NCI-H187 (cell line): ENCODE data around the gene SLC9B1.
"Not testable (repeated sequence)": the region's sequence is repeated elsewhere in the genome, so short reads cannot be mapped to it uniquely, and the experiment has no call there.

Experiments
- DNase-seq, 2 experiments: peaks; one replicate each; lab custom pipeline; 2025; lab: John Stamatoyannopoulos, UW

SLC9B1 gene

DNA sequence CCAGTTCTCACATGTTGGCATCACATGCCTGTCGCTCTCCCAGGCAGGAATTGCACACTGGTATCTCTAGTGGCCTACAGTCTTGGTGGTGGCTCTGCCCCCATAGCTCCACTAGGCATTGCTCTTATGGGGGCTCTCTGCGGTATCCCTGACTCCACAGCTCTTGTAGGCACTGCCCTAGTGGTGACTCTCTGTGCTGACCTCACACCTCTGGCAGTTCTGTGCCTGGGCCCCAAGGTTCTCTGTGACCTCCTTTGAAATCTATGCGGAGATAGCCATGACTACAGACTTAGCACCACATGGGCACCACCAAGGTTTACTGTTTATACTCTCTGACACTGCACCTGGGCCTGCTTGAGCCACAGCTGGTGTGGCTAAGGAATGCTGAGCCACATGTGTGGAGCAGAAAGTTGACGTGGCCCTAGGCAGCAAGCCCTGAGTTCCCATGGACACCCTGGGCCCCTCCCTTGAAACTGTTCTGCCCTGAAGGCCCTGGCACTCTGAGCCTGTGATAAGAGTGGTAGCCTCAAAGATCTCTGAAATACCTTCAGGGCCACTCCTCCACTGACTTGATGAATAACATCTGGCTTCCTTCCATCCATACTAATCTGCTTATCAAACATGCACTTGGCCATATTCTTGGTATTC, 8.0 kb downstream of the SLC9B1 start:
- DNase-seq = no peak

DNA sequence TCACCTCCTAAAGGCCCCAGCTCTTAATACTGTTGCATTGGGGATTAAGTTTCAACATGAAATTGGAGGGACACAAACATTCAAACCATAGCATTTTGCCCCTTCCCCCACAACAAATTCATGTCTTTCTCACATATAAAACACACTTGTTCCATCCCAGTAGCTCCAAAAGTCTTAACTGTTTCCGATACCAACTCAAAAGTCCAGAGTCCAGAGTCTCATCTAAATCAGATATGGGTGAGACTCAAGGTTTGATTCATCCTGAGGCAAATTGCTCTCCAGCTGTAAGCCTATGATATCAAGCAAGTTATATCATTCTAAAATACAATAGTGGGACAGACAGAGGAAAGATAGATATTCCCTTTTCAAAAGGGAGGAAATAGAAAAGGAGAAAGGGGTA, 8.7 kb downstream of the SLC9B1 start:
- no peak for DNase-seq

DNA sequence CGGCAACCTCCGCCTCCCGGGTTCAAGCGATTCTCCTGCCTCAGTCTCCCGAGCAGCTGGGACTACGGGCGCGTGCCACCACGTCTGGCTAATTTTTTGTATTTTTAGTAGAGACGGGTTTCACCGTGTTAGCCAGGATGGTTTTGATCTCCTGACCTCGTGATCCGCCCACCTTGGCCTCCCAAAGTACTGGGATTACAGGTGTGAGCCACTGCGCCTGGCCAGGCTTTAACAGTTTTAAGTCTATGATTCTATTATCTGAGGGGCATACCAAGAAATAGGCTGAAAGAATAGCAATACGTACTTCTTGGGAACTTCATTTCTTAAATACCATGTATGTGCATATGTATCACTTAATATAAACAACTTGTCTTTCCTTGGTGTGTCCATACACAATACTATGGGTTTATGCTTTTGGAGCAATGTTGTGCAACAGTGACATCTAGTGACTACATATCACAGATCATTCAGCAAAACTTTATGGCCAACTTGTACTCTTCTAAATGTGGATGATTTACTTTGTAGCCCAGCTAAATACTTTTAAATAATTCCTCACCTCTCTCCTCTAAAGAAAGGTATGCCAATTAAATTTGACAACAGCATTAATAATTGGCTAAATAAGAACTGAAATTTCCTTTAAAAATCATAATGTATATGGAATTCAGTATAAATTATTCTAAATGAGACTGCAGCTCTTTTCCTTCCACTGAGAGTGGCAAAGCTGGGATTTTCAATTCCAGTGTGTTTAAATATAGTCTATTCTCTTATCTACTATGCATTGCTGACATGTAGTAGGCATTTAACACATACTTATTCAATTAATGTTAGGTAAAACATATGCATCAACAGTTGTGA, 10.4 kb downstream of the SLC9B1 start:
- no peak for DNase-seq

DNA sequence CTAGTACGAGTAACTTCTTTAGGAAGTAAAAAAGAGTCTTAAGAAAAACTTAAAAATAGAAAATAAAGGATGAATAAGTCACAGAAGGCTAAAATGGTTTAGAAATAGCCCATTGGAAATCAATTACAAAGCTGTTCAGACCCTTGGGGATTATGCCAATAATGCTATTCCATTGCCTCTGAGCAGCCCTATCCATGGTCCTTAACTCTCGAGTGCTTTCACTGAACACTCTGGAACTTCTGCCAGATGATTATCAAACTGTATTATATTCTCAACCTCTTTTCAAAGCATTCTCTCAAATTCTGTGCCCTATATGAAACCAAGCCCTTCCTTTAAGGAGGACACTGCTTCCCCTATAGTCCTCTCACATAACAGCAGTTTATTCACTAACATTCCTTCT, 17.0 kb downstream of the SLC9B1 start:
- no peak for DNase-seq

DNA sequence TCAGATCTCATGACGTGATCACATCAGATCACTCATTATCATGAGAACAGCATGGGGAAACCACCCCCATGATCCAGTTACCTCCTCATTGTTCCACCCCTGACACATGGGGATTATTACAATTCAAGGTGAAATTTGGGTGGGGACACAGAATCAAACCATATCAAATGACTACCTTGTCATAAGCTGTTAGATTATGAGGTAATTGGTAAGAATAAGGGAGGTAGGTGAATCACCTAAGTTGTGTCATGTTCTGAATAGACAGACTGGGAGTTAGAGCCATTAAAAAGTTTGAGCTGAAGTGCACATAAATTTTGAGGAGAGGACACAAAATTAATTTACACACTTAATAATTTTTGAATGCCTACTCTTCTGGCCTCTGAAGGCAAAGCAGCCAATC, 24.7 kb downstream of the SLC9B1 start:
- no peak for DNase-seq

DNA sequence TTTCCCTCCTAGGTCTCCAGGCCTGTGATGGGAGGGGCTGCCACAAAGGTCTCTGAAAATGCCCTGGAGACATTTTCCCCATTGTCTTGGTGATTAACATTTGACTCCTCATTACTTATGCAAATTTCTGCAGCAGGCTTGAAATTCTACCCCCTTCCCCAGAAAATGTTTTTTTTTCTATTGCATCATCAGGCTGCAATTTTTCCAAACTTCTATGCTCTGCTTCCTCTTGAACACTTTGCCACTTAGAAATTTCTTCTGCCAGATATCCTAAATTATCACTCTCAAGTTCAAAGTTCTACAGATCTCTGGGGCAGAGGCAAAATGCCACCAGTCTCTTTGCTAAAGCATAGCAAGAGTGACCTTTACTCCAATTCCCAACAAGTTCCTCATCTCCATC, 25.5 kb downstream of the SLC9B1 start:
- DNase-seq = not testable (repeated sequence)

DNA sequence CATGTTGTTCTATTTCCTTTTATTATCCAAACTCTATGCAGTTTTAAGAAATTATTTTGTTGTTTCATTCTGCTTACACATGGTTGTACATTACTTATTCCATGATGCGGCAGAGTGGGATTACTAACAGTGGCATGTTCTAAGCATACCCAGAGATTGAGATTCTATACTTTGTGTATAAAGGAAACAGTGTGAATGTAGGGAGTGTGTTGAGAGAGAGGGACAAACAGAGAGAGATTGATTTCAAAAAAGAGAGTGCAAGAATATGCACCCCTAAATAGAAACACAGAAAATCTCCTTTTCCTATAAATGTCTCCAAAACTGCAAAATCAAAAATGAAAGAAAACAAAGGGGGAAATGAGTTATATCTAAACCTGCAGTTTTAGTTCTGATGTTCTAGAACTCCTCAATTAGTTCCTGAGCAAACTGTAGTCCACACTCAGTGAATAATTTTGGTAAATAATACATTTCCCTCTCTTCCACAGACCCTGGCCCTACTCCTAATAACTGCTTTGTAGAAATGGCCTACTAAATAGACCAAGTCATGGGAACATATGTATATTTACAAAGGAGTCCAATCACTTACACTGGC, 31.0 kb downstream of the SLC9B1 start:
- DNase-seq = no peak

DNA sequence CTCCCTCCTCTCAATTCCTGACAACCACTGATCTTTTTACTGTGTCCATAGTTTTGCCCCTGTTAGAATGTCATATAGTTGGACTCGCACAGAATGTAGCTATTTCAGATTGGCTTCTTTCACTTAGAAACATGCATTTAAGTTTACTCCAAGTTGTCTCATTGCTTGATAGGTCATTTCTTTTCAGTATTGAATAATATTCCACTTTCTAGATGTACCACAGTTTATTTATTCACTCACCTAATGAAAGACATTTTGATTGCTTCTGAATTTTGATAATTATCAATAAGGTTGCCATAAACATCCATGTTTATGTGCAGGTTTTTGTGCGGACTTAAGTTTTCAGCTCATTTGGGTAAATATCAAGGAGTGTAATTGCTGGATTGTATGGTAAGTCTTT, 38.5 kb downstream of the SLC9B1 start:
- DNase-seq = no peak

DNA sequence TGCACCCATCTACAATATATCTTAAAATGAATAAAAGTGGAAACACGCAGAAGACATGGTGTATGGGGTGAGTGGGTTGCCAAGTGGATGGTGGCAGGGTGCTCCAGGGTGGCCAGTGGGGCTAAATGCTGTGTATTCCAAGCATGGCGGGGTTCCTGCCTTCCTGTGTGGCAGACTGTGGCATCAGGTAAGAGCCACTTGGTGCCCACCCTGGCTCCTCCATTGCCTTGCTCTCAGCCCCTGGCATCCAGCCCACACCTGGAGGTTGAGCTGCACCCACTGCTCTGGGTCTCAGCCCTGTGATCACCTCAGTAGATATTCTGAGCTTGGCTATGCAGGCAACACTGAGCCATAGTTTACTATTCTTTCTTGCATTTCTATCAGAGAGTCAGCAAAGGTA, 57.7 kb downstream of the SLC9B1 start:
- not testable (repeated sequence) for DNase-seq

DNA sequence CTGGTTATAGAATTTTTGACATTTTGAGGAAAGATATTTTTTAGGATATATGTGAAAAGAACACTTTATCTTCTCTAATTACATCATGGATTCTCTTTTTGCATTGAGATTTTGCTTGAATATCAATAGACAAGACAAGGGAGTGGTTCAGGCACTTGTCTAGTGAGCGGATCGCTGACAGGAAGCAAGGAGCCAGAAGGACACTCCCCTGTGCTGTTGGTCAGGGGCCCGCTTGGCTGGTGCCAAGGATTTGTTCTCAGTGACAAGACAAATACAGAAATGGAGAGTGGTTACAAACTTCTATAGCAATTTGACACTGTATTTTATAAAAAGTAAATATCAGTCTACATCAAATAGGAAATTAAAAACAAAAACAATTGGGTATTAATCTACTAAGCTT, 60.0 kb downstream of the SLC9B1 start:
- DNase-seq = no peak

DNA sequence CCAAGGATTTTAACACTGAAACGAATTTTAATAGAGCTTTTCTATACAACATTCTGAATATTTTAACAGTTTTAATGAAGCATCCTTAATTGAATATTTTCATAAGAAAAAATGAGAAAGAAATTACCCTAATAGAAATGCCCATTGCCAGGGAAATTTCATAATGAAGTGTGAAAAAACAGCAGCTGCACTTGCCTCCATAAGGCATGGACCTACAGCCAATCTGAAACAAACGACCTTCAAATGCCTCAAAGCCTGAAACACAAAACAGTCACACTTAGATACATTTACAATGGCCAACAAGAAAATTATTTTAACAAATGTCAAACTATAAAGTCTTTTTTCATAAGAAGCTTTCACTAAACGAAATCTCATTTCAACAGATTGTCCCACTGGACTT, 74.4 kb downstream of the SLC9B1 start:
- no peak for DNase-seq

DNA sequence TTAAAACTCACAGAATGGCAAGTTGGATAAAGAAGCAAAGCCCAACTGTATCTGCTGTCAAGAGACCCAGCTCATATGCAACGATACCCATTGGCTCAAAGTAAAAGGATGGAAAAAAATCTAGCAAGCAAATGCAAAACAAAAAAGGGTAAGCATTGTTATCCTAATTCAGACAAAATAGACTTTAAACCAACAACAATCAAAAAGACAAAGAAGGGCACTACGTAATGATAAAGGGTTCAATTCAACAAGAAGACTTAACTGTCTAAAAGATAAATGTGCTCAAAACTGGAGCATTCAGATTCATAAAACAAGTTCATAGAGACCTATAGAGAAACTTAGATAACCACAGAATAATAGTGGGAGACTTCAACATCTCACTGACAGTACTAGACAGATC, 81.4 kb downstream of the SLC9B1 start:
- not testable (repeated sequence) for DNase-seq

DNA sequence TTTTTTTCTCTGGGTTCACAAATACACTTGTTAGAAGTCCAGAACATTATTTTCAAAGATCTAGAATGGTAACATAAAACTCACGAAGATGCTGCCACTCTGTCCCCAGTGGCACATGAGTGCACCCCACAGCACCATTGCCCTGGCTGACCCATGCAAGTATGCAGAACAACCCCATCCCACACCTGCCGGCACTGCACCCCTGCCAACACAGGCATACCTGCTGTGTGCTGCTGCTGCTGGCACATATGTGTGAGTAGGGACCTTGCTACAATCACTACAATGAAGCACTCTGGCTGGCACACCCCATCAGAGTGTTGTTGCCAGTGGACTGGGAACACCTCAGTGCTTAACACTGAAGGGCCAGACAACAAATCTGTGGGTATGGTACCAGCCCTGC, 83.8 kb downstream of the SLC9B1 start:
- no peak for DNase-seq

DNA sequence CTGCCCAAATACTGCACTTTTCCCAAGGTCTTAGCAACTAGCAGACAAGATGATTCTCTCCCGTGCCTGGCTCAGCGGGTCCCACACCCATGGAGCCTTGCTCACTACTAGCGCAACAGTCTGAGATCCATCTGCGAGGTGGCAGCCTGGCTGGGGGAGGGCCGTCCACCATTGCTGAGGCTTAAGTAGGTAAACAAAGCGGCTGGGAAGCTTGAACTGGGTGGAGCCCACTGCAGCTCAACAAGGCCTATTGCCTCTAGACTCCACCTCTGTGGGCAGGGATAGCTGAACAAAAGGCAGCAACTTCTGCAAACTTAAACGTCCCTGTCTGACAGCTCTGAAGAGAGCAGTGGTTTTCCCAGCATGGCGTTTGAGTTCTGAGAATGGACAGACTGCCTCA, 99.8 kb downstream of the SLC9B1 start:
- not testable (repeated sequence) for DNase-seq

DNA sequence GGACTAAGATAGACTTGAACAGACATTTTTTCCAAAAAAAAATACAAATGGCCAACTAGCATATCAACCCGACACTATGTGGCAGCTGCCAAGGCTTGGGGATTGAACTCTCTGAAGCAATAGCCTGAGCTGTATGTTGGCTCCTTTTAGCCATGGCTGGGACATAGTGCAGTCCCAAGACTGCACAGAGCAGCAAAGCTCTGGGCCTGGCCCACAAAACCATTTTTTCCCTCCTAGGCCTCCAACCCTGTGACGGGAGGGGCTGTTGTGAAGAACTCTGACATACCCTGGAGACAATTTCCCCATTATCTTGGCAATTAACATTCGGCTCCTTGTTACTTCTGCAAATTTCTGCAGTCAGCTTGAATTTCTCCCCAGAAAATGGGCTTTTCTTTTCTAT, 100.6 kb downstream of the SLC9B1 start:
- no peak for DNase-seq

DNA sequence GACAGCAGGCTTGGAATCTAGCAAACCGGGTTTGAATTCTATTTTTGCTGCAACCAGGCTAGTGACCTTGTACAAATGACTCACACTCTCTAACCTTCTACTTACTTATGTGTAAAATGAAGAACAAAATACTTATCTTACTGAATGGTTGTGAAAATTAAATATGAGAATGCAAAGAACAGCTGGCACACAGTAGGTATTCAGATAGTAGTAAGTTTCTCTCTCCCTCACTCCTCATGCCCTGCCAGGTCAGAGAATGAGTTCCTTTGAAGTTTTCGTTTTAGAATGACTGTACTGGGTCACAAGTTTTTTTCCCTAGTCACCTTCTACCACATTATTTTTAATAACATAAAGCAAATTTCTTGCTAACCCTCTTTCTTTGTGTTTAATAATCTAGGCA, 117.7 kb downstream of the SLC9B1 start:
- no peak for DNase-seq

DNA sequence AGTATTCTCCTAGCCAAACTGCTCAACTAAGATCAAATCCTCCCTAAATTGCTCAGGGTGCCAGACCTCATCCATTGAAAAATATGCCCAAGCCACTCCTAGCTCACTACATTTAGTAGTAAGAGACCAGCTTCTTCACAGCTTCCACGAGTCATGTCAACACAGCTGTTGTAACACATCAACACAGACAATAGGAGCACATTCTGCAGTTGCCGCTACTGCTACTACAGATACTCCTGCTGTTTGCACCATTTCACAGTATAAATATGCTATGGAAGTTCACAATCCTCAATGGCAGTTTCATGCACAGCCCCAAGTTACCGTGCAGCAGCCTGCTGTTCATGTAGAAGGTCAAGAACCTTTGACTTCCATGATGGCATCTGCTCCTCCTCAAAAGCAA, 121.9 kb downstream of the SLC9B1 start:
- not testable (repeated sequence) for DNase-seq

DNA sequence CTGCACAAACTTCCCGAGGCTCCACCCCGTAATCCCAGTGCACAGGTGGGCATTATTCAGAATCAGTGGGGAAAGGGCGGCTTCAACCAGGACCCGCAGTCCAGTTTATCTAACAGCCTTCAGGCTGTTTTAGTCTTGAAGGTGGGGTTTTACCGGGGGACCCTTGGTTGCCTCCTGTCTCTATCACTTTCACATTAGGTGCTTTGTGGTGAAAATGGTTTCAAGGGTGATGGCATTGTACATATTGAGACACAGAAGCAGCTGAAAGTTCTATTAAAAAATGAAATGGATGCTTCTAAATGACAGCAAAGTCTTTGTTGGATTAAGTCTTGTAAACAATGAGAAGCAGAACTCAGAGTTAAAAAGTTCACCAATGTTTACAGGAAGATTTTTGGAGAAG, 123.0 kb downstream of the SLC9B1 start:
- not testable (repeated sequence) for DNase-seq

DNA sequence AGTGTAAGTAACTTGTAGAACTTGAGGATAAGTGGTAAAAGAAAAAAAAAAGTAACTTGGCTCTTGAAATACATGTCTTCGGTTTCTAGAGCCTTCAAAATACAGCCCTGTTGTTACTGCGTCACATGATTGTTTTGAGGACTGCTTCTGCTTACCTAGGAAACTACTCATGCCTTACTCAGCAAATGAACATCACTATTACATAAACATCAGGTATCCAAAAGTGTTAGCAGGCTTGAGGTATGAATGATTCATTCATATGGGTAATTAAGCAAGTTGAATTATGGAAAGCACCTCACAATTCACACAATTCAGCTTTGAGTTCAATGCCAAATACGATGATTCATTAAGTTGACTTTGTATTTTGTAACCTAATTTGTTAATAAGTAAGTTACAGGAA, 129.6 kb downstream of the SLC9B1 start:
- DNase-seq = not testable (repeated sequence)

DNA sequence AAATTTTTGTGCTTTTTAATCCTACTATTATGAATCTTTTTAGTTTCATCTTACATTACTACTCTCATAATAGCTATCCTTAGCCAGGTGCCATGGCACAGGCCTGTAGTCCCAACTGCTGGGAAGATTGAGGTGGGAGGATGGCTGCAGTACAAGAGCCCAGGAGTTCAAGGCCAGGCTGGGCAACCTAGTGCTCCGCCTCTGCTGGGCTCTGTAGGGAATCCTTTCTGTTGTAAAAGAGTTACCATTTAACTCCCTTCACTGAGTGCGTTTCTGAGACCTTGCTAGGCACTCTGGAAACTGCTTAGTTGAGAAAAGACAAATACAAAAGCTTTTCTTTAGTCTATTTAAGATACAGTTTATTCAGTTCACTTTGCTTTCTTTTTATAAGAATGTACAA, 130.9 kb downstream of the SLC9B1 start:
- not testable (repeated sequence) for DNase-seq

DNA sequence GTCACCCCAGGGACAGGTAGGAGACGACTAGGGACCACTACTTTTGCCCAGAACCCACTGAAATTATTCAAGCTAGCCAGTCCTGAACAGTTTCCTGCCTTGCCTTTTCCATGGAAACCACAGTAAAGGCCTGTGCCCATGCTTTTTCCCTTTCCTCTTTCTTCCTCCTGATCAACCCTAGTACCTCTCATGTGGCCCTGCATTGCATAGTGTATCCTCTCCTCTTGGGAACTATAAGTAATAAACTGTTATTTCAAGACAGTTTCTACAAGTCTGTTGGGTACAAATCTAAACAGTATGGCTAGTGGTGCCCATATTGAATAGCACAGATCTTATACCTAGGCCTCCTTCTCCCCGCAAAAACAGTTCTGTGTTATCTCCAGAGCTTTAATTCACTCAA, 136.2 kb downstream of the SLC9B1 start:
- no peak for DNase-seq

DNA sequence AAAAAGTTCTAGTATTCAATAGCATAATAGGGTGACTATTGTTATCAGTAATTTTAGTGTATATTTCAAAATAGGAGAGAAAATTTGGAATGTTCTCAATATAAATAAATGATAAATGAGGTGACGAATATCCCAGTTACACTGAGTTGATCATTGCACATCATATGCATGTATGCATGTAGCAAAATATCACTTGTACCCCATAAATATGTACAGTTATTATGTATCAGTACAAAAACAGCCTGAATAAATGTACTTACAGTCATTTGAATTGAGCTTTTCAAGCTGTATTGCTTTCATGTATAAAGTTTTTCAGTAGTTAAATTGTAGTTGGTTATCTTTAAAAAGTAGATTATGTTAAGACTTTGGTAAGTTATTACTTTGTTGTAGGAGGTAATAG, 138.2 kb downstream of the SLC9B1 start:
- no peak for DNase-seq

DNA sequence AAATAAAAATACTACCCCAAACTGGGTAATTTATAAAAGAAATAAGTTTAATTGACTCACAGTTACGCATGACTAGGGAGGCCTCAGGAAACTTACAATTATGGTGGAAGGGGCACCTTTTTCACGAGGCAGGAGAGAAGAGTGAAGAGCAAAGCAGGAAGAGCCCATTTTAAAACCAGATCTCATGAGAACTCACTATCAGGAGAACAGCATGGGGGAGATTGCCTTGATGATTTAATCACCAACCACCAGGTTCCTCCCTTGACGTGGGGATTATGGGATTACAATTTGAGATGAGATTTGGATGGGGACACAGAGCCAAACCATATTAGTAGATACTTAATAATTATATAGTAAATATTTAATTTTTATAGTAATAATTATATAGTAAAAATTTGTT, 140.6 kb downstream of the SLC9B1 start:
- DNase-seq = no peak
